Skin epidermis (tissue), 12 donors: ENCODE measurements around the gene SPANXN3.
"Not testable (repeated sequence)": the region's sequence is repeated elsewhere in the genome, so short reads cannot be mapped to it uniquely, and the experiment has no call there.

Experiments used
- H3K27ac ChIP-seq, 21 experiments: fragments of 200-600 bp; sonication (generic) in 11 of 21; one replicate each; pipeline ENCODE4 v1.5.0; 2020; ENCODE audit warnings: mild to moderate bottlenecking in 3 of 21, inconsistent platforms in 2 of 21, moderate library complexity in 2 of 21
- H3K4me3 ChIP-seq, 7 experiments: fragments of 200-600 bp; sonication (generic) in 2 of 7; one replicate each; pipeline ENCODE4 v1.5.0; 2020; ENCODE audit warnings: inconsistent platforms in 2 of 7, mild to moderate bottlenecking in 2 of 7, moderate library complexity in 1 of 7

The SPANXN3 gene, protein sequence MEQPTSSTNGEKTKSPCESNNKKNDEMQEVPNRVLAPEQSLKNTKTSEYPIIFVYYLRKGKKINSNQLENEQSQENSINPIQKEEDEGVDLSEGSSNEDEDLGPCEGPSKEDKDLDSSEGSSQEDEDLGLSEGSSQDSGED

DNA sequence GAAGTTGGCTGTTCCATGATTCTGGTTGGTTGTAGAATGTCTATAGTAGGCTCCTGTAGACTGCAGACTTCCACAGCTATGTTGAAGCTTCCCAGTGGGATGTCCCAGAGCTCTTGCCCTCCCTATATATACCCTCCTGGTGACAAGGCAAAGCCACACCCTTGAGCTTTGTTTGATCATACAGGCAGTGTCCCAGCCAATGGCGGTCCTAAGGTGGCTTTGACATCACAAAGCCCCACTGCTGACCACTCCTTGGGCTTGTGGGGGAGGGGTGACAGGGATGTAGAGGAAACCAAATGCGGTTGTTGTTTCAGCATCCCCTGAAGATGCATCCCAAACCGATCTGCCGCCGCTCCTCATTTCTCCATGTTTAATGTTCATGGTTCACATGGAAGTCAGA, at the start of gene SPANXN3:
Gene SPANXN3, minus strand, starts transcription at position 101 of the 400 bp plus-strand sequence. Its CDS starts 84 bp downstream, at position 17.
- H3K4me3 ChIP-seq, H3K27ac ChIP-seq: not testable (repeated sequence)

DNA sequence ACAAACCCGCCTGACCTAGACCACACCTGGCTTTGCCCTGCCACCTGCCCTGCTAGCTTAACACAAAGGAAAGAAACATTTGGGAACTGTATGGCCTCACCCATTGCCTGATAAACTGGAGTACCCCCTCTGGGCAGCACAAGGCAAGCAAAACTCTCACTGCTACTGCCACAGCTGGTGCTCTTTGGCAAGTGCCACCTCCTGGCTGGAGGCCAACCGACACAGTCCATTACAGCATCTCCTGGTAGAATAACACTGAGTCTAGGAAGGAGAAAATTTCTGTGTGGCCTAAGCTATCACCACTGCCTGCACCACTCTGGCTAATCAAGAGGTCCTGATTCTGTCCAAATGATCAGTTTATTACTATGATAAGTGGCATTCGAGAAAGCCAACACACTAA, 18.9 kb upstream of the SPANXN3 start:
- Histone ChIP-seq H3K4me3 (no peak overlapping the region), H3K27ac (no peak overlapping the region)

- not testable (repeated sequence) for H3K4me3 ChIP-seq, H3K27ac ChIP-seq
These were observed 15.1 kb downstream of the SPANXN3 start for GRCh38 chrX:143502196-143502595.

GRCh38 chrX:143500751-143501150, 16.5 kb downstream of the SPANXN3 start:
- Histone ChIP-seq H3K4me3 (no peak overlapping the region), H3K27ac (no peak overlapping the region)

GRCh38 chrX:143486105-143486504, 31.2 kb downstream of the SPANXN3 start:
- Histone ChIP-seq H3K4me3 (no peak overlapping the region), H3K27ac (no peak overlapping the region)

- Histone ChIP-seq H3K4me3 (no peak overlapping the region), H3K27ac (no peak overlapping the region)
These were observed 40.5 kb downstream of the SPANXN3 start for GRCh38 chrX:143476751-143477150.

DNA sequence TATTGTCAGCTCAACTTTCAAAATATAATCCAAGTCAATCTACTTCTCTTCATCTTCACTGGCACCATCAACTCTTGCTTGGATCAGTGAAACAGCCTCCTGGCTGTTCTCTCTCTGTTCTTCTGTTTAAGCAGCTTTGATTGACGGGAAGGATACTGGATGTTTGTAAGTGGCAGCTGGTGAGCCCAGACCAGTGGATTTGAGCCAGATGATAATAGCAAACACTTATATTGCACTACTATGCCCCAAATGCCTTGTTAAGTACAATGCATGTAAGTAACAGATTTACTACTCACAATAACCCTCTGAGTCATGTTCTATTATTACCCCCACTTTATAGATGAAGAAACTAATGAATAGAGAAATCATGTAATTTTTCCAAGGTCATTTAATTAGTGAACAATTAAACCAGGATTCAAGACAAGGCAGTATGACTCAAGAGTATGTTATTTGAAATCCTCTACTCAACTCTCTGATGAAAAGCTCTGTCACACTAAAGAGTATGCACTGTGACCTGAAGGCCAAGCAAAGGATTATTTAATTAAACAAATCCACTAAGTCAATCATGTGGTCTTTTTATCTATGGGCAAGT, 44.8 kb downstream of the SPANXN3 start:
- Histone ChIP-seq H3K4me3 (no peak overlapping the region), H3K27ac (no peak overlapping the region)

DNA sequence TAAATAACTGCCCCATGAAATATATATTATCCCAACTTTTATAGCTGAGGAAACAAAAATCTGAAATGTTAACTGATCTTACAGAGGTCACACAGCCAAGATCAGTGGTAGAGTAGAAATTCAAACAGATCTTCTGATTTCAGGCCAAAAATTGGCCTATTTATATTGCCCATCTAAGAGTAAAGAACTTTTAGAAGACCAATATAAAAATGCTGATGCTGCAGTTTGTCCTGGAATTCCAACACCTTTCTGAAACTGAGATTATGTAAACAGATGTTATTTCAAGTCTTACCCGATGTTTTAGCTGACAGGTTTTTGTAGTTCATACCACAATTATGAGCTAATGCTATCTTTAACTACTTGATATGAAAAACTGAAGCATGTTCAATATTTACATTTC, 51.1 kb downstream of the SPANXN3 start:
- Histone ChIP-seq H3K27ac (no peak overlapping the region), H3K4me3 (no peak overlapping the region)

- no peak overlapping the region for H3K27ac ChIP-seq
- no peak overlapping the region for H3K4me3 ChIP-seq
These were observed 54.6 kb downstream of the SPANXN3 start for GRCh38 chrX:143462696-143463095.

DNA sequence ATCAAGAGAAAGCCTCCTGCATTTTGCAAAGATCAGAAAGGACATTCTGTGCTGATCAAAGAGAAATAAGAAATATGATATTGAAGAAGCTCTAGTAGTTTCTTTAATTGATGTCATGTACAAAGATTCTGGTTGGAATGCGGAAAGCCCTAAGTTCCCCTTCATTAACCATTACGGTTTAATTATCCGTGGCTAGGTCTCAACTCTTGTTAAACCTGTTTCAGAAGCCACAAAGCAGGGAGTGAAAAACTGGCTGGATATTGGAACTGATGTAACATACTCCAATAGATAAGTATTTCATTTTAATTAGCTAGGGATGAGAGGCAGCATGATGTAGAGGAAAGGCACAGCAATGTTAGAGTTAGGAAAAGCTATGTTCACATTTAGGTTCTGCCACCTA, 55.7 kb downstream of the SPANXN3 start:
- no peak overlapping the region for H3K4me3 ChIP-seq
- no peak overlapping the region for H3K27ac ChIP-seq
